ENCODE data around the gene NDUFA13.

NDUFA13 gene

DNA sequence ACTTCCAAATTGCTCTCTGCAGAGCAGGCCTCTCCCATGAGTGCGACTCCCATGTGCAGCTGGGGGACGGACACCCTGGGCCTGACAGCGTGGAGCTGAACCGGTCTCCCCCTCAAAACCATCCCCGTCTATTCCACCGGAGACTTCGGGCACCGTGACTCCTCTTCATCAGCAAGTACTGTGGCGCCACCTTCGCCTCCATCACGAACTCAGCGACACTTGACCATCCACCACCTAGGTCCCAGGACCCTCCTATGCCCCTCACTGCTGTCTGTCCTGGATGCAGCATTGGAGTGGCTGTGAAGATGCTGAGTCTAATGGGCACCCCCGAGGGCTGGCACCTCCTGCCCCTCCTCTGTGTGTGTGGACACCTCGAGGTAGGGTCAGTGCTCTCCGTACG, 42.6 kb downstream of the NDUFA13 start:
- no peak for DNase-seq (ENCODE audit: low read depth, low spot score)
- no CpG with 5 or more reads among the region's 16 CpGs for WGBS (ENCODE audit: insufficient coverage, insufficient read length)
- Histone ChIP-seq H3K4me1 (ENCODE audit: control insufficient read depth, insufficient read depth, low read length) (peaks cover 2% of the 10 kb centered on the region), H3K36me3 (ENCODE audit: control insufficient read depth, insufficient read depth, low read length) (no peaks in the 10 kb centered on the region), H3K9me3 (ENCODE audit: control insufficient read depth, insufficient read depth, low read length) (no peaks in the 10 kb centered on the region), H3K4me3 (ENCODE audit: low read length) (no peak overlapping the region), H3K27ac (ENCODE audit: low read length) (no peak overlapping the region), H3K27me3 (ENCODE audit: control insufficient read depth, insufficient read depth, low read length) (no peaks in the 10 kb centered on the region)

DNA sequence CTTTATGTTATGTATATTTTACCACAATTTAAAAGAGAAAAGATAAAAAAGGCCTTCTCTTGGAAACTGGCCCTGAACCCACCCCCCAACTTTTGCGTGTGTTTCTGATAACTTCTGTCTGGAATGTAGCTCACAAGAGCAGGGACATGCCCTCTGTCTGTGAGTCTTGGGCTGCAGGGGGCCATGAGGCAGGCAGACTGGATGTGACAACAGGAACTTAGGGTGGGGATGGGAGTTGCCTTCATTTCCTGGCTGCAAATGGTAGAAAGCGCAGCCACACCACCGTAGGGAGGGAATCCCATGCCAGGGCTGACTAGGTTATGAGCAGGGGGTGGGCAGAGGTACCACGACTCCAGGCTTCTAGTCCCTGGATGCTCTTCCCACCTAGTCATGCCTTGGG, 43.9 kb downstream of the NDUFA13 start:
- Histone ChIP-seq H3K27ac (ENCODE audit: low read length) (no peak overlapping the region), H3K4me3 (ENCODE audit: low read length) (no peak overlapping the region), H3K4me1 (ENCODE audit: control insufficient read depth, insufficient read depth, low read length) (peaks cover 2% of the 10 kb centered on the region), H3K9me3 (ENCODE audit: control insufficient read depth, insufficient read depth, low read length) (no peaks in the 10 kb centered on the region), H3K27me3 (ENCODE audit: control insufficient read depth, insufficient read depth, low read length) (no peaks in the 10 kb centered on the region), H3K36me3 (ENCODE audit: control insufficient read depth, insufficient read depth, low read length) (no peaks in the 10 kb centered on the region)
- DNase-seq (ENCODE audit: low read depth, low spot score) = no peak
- WGBS (ENCODE audit: insufficient coverage, insufficient read length) = no CpG with 5 or more reads among the region's 4 CpGs

DNA sequence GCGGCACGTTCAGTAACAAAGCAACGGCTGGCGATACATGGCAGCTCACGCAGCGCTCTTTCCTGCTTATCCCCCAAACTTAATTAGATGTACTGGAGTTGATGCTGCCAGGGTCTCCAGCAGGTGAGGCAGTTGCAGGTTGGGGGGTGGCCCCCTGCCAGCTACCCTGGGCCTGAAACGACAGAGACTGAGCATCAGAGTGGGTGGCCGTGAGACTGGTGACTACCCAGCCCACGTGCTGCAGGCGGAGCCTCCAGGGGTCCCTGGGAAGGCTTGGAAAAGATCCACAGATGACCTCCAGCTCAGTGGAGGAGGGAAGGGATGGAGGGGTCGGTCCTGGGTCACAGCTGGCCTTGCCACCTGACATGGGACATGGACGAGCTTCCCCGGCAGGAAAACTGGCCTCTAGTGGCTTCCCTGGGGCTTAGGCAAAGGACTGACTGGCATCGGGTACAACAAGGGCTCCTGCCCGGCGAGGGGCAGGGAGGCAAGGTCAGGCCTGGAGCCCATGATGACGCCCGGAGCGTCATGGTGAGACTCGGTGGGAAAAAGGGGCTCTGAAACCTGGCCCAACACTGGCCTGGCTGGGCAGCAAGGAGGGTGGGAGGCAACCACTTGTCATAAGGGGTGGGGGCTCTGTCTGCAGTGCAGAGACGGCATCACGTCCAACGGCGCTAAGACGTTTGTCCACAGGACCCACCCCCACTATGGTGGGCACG, 46.1 kb downstream of the NDUFA13 start:
- Histone ChIP-seq H3K27ac (ENCODE audit: low read length) (no peak overlapping the region), H3K4me3 (ENCODE audit: low read length) (no peak overlapping the region), H3K27me3 (ENCODE audit: control insufficient read depth, insufficient read depth, low read length) (no peaks in the 10 kb centered on the region), H3K9me3 (ENCODE audit: control insufficient read depth, insufficient read depth, low read length) (no peaks in the 10 kb centered on the region), H3K36me3 (ENCODE audit: control insufficient read depth, insufficient read depth, low read length) (no peaks in the 10 kb centered on the region), H3K4me1 (ENCODE audit: control insufficient read depth, insufficient read depth, low read length) (peaks cover 2% of the 10 kb centered on the region)
- WGBS (ENCODE audit: insufficient coverage, insufficient read length) = no CpG with 5 or more reads among the region's 26 CpGs
- no peak for DNase-seq (ENCODE audit: low read depth, low spot score)

DNA sequence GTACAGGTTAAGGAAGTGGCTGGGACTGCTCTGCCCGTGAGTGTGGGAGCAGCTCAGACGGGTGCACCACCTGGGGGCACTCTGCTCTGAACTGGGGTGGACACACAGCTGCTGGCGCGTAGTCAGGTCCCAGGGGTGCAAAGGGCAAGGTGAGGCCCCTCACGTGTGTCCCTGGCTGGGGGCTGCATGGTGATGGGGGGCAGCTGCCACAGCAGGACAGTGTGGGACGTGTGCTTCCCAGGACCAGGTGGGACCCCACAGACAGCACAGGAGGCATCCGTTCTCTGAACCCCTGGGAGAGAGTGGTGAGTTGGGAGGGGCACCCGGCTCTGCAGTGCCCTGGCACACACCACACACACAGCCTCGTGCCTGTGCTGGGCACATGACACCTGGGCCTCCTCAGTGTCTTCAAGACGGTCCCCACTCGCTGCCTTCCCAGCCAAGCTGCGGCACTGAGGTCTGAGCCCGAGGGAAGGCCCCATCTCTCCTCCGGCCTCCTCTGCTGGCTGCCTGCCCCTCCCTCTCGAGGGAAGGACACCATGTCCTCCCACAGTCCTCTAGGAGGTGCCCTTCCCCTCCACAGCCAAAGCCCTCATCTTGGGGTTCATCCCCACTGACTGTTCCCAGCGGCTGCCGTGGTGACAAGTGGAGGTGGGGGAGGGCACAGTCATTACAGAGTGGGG, 46.8 kb downstream of the NDUFA13 start:
- WGBS (ENCODE audit: insufficient coverage, insufficient read length) = no CpG with 5 or more reads among the region's 17 CpGs
- H3K4me1 ChIP-seq (ENCODE audit: control insufficient read depth, insufficient read depth, low read length) = peaks cover 2% of the 10 kb centered on the region
- H3K27me3 ChIP-seq (ENCODE audit: control insufficient read depth, insufficient read depth, low read length) = no peaks in the 10 kb centered on the region
- no peak overlapping the region for H3K27ac ChIP-seq (ENCODE audit: low read length)
- no peaks in the 10 kb centered on the region for H3K36me3 ChIP-seq (ENCODE audit: control insufficient read depth, insufficient read depth, low read length)
- no peak overlapping the region for H3K4me3 ChIP-seq (ENCODE audit: low read length)
- DNase-seq (ENCODE audit: low read depth, low spot score) = no peak
- no peaks in the 10 kb centered on the region for H3K9me3 ChIP-seq (ENCODE audit: control insufficient read depth, insufficient read depth, low read length)

DNA sequence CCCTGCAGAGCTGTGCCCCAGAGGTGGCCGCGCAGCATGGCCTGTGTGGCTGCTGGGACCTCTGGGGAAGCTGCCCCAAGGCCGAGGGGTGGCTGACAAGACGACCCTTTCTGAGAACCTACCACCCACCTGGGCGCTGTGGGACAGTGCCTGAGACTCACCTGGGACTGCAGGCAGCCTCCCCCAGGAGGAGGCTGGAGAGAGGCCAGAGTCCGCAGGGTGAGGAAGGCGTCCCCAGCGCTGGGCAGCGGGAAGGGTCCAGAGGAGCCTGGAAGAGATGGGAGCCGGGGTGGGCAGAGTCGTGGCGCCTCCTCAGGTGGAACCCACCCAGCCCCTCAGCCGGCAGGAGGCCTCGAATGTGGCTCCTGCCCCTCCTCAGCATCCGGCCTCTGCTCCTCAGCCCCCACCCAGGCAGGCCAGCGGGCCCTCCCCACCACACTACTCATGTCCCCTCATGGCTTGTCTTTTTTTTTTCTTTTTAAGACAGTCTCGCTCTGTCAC, 47.4 kb downstream of the NDUFA13 start:
- H3K27ac ChIP-seq (ENCODE audit: low read length) = no peak overlapping the region
- H3K4me3 ChIP-seq (ENCODE audit: low read length) = no peak overlapping the region
- no peaks in the 10 kb centered on the region for H3K36me3 ChIP-seq (ENCODE audit: control insufficient read depth, insufficient read depth, low read length)
- WGBS (ENCODE audit: insufficient coverage, insufficient read length) = no CpG with 5 or more reads among the region's 17 CpGs
- H3K27me3 ChIP-seq (ENCODE audit: control insufficient read depth, insufficient read depth, low read length) = no peaks in the 10 kb centered on the region
- peaks cover 2% of the 10 kb centered on the region for H3K4me1 ChIP-seq (ENCODE audit: control insufficient read depth, insufficient read depth, low read length)
- no peak for DNase-seq (ENCODE audit: low read depth, low spot score)
- H3K9me3 ChIP-seq (ENCODE audit: control insufficient read depth, insufficient read depth, low read length) = no peaks in the 10 kb centered on the region

DNA sequence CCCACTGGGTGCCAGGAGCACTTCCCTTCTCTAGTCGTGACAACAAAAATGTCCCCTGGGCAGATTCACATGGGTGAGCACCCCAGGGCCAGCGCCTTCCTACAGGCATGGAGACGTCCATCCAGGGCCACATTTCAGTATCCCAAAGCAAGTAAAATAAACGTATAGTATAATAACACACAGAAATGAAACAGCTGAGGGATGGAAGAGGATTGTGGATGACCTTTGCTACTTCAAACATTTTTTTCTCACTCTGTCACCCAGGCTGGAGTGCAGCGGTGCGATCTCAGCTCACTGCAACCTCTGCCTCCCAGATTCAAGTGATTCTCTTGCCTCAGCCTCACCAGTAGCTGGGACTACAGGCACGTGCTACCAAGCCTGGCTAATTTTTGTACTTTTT, 50.3 kb downstream of the NDUFA13 start:
- no CpG with 5 or more reads among the region's 7 CpGs for WGBS (ENCODE audit: insufficient coverage, insufficient read length)
- Histone ChIP-seq H3K4me3 (ENCODE audit: low read length) (no peak overlapping the region), H3K27me3 (ENCODE audit: control insufficient read depth, insufficient read depth, low read length) (no peaks in the 10 kb centered on the region), H3K36me3 (ENCODE audit: control insufficient read depth, insufficient read depth, low read length) (no peaks in the 10 kb centered on the region), H3K9me3 (ENCODE audit: control insufficient read depth, insufficient read depth, low read length) (no peaks in the 10 kb centered on the region), H3K4me1 (ENCODE audit: control insufficient read depth, insufficient read depth, low read length) (no peaks in the 10 kb centered on the region), H3K27ac (ENCODE audit: low read length) (no peak overlapping the region)
- DNase-seq (ENCODE audit: low read depth, low spot score) = no peak

DNA sequence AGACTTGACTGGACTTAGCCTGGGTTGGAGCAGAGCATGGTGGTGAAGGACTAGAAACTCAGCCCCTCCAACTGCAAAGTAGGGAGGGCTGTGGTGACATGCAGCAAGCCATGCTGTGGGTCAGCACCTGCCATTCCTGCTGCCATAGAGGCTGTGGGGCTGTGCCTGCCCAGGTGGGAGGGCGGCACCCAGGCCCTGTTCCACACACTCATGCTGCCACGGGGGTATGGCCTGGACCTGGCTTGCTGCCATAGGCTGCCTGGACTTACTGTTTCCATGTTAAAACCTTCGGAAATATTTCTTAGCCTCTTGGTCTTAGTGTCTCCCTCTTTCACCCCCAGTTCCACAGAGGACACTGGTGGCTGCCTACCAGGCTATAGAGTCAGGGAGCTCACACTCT, 51.4 kb downstream of the NDUFA13 start:
- no peaks in the 10 kb centered on the region for H3K36me3 ChIP-seq (ENCODE audit: control insufficient read depth, insufficient read depth, low read length)
- no peaks in the 10 kb centered on the region for H3K4me1 ChIP-seq (ENCODE audit: control insufficient read depth, insufficient read depth, low read length)
- no peaks in the 10 kb centered on the region for H3K27me3 ChIP-seq (ENCODE audit: control insufficient read depth, insufficient read depth, low read length)
- no peaks in the 10 kb centered on the region for H3K9me3 ChIP-seq (ENCODE audit: control insufficient read depth, insufficient read depth, low read length)
- no CpG with 5 or more reads among the region's 3 CpGs for WGBS (ENCODE audit: insufficient coverage, insufficient read length)
- H3K4me3 ChIP-seq (ENCODE audit: low read length) = no peak overlapping the region
- H3K27ac ChIP-seq (ENCODE audit: low read length) = no peak overlapping the region
- no peak for DNase-seq (ENCODE audit: low read depth, low spot score)

DNA sequence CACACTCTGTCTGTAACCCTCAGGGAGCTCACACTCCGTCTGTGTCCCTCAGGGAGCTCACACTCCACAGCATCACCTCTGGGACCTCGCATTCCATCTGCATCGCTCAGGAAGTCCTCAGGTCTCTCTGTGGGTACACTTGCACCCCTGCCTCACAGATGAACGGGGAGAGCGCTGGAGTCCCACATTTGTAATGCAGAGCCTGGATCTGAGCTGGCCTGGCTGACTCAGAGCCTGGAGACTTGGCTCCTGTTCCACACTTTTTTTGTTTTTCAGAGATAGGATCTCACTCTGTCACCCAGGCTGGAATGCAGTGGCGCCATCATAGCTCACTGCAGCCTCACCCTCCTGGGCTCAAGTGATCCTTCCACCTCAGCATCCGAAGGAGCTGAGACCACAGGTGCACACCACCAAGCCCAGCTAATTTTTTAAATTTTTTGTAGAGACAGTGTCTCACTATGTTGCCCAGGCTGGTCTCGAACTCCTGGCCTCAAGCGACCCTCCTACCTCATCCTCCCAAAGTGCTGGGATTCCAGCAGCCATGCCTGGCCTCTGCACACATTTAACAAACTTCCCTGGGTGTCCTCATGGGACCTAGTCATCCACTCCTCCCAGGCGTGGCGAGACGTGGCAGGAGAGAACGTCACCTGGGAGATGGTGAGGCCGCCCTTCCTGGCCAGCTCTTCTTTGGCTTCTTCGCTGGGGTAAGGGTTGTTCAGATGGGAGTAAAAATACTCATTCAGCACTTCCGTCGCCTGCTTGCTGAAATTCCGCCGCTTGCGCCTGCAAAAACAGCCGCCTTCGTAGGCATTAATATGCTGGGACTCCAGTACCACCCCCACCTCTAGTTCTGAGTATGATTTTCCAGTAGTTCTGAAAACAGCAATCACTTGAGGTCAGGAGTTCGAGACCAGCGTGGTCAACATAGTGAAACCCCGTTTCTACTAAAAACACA, 53.1 kb downstream of the NDUFA13 start:
- H3K27ac ChIP-seq (ENCODE audit: low read length) = no peak overlapping the region
- DNase-seq (ENCODE audit: low read depth, low spot score) = no peak
- no peak overlapping the region for H3K4me3 ChIP-seq (ENCODE audit: low read length)
- WGBS (ENCODE audit: insufficient coverage, insufficient read length) = no CpG with 5 or more reads among the region's 25 CpGs
- H3K36me3 ChIP-seq (ENCODE audit: control insufficient read depth, insufficient read depth, low read length) = no peaks in the 10 kb centered on the region
- no peaks in the 10 kb centered on the region for H3K4me1 ChIP-seq (ENCODE audit: control insufficient read depth, insufficient read depth, low read length)
- H3K9me3 ChIP-seq (ENCODE audit: control insufficient read depth, insufficient read depth, low read length) = no peaks in the 10 kb centered on the region
- H3K27me3 ChIP-seq (ENCODE audit: control insufficient read depth, insufficient read depth, low read length) = no peaks in the 10 kb centered on the region

DNA sequence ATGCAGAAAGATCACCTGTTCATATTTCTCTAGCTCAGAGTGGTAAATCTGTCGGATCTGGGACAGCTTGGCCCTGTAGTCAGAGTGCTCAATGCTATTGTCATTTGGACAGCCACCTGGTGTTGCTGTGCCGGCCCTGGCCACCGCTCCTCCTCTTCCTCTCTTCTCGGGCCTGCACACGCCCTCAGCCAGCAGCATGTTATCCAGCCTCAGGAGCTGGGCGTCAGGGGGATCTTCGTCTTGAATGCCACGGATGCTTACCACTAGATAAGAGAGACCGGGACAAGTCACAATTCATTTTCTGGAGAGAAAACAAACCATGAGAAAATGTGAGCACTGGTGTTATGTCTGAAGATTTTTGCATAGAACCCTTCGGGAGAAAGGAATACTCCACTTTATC, 54.5 kb downstream of the NDUFA13 start:
- DNase-seq (ENCODE audit: low read depth, low spot score) = no peak
- H3K4me3 ChIP-seq (ENCODE audit: low read length) = no peak overlapping the region
- H3K27ac ChIP-seq (ENCODE audit: low read length) = no peak overlapping the region
- WGBS (ENCODE audit: insufficient coverage, insufficient read length) = no CpG with 5 or more reads among the region's 10 CpGs
- no peaks in the 10 kb centered on the region for H3K36me3 ChIP-seq (ENCODE audit: control insufficient read depth, insufficient read depth, low read length)
- H3K9me3 ChIP-seq (ENCODE audit: control insufficient read depth, insufficient read depth, low read length) = no peaks in the 10 kb centered on the region
- H3K4me1 ChIP-seq (ENCODE audit: control insufficient read depth, insufficient read depth, low read length) = no peaks in the 10 kb centered on the region
- H3K27me3 ChIP-seq (ENCODE audit: control insufficient read depth, insufficient read depth, low read length) = no peaks in the 10 kb centered on the region

DNA sequence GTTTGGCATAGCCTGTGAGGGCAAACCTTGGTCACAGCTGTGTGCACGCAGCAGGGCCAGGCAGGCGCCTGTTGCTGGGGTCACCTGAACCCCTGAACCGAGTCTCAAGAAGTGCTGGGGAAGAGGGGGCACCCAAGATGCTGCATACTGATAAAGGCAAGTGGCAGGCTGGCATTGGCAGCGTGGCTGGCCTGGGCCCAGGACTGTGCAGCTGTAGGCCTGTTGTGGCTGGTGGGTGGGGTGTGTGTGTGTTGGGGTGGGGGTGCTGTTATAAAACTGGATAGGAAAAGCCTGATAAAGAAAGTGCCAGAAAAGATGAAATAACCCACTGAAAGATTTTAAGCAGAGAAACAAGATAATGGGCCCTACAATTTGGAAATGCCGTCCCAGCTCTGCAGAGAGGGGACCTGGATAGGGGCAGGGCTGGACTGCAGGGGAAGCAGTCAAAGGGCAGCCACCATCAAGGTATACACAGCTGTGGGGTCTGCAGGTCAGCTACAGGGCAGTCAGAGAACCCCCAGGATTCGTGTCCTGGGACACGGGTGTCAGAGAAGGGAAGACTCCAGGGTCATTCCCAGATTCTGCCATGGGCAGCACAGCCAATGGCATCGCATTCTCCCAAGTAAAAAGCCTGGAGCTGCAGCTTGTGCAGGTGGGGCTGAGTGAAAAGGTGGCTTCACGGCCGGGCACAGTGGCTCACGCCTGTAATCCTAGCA, 55.2 kb downstream of the NDUFA13 start:
- no peak overlapping the region for H3K4me3 ChIP-seq (ENCODE audit: low read length)
- H3K27me3 ChIP-seq (ENCODE audit: control insufficient read depth, insufficient read depth, low read length) = no peaks in the 10 kb centered on the region
- no peaks in the 10 kb centered on the region for H3K36me3 ChIP-seq (ENCODE audit: control insufficient read depth, insufficient read depth, low read length)
- WGBS (ENCODE audit: insufficient coverage, insufficient read length) = no CpG with 5 or more reads among the region's 11 CpGs
- DNase-seq (ENCODE audit: low read depth, low spot score) = no peak
- H3K27ac ChIP-seq (ENCODE audit: low read length) = no peak overlapping the region
- no peaks in the 10 kb centered on the region for H3K9me3 ChIP-seq (ENCODE audit: control insufficient read depth, insufficient read depth, low read length)
- H3K4me1 ChIP-seq (ENCODE audit: control insufficient read depth, insufficient read depth, low read length) = no peaks in the 10 kb centered on the region
